DMS153 treated with DMSO at 0.1 percent for 48 hours (cell line): Measurements from ENCODE around the gene SMIM9.
"Not testable (repeated sequence)": the region's sequence is repeated elsewhere in the genome, so short reads cannot be mapped to it uniquely, and the experiment has no call there.

Source experiments
- DNase-seq: peaks from one replicate; lab custom pipeline; 2025; ENCODE audit not compliant: unreplicated experiment; lab: John Stamatoyannopoulos, UW

Gene SMIM9

DNA sequence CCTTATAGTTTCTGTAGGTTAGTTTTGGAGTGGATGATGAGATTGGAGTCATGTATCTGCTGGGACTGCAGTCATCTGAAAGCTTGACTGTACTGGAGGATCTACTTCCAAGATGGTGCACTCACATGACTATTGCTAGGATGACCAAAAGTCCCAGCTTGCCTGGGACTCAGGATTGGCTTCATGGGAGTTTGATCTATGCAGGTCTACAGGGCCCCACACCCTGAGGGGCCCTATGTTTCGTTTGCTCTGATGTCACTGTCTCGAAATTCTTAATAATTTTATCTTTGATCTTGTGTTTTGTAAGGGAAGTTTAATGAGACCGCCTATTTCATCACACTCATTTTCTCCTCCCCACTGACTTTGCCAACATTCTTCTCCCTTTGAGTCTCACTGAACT lies at the start of gene SMIM9:
SMIM9 (minus strand) TSS at position 101 of the 400 bp plus-strand sequence. CDS start 3,806 bp downstream, outside the sequence.
- DNase-seq, result no peak

DNA sequence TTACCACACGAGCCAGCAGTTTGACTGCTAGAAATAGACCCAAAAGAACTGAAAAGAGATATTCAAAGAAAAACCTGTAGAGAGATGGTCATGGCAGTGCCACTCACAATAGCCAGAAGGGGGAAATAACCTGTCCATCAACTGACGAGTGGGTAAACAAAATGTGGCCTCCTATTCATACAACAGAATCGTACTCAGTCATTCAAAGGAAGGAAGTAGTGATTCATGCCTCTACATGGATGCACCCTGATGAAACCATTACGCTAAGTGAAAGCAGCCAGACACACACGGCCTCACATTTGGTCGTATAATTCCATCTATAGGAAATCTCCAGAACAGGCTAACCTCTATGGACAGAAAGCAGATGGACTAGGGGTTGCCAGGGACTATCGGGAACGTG lies 49.6 kb upstream of the SMIM9 start:
- not testable (repeated sequence) for DNase-seq

DNA sequence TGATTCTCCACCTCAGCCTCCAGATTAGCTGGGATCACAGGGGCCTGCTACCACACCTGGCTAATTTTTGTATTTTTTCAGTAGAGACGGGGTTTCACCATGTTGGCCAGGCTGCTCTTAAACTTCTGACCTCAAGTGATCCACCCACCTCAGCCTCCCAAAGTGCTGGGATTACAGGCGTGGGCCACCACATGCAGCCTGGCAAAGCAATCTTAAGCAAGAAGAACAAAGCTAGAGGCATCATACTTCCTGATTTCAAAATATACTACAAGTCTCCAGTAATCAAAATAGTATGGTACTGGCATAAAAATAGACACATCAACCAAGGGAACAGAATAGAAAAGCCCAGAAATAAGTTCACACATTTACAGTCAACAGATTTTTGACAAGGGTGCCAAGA lies 38.9 kb upstream of the SMIM9 start:
- DNase-seq, result no peak

DNA sequence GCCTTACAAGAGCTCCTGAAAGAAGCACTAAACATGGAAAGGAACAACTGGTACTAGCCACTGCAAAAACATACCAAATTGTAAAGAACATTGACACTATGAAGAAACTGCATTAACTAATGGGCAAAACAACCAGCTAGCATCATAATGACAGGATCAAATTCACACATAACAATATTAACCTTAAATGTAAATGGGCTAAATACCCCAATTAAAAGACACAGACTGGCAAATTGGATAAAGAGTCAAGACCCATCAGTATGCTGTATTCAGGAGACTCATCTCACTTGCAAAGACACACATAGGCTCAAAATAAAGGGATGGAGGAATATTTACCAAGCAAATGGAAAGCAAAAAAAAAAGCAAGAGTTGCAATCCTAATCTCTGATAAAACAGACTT lies 34.1 kb upstream of the SMIM9 start:
- not testable (repeated sequence) for DNase-seq

DNA sequence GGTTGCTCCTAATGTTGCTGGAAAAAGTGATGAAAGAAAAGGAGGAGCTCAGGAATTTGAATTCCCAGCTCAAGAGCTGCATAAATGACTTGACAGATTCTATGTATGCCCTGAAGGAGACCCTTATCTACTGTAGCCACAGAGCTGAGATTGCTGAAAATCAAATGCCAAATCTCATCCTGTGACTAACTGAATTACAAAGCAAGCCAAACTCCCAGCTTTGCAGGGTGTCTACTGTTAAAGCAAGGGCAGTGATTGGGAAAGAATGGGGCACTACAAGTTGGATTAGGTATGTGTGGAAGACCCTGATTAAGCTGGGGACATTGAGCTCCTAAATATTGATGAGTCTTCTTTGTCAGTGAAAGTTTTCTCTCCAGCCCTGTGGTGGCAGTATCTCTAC lies 20.8 kb upstream of the SMIM9 start:
- no peak for DNase-seq

DNA sequence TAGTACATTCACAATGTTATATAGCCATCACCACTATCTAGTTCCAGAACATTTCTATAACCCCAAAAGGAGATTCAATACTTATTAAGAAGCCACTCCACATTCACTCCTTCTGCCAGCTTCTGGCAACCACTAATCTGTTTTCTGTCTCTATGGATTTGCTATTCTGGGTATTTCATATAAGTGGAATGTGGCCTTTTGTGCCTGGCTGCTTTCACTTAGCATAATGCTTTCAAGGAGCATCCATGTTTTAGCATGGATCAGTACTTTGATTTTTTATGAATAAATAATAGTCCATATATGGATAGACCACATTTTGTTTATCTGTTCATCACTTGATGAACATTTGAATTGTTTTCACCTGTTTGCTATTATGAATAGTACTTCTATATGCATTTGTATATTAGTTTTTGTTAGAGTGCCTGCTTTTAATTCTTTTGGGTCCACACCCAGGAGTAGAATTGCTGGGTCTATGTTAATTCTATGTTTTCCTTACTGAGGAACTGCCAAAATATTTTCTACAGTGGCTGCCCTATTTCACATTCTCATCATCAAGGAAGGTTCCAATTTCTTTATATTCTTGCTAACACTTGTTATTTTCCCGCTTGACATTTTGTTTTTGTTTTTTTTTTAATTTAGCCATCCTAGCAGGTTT lies 16.6 kb upstream of the SMIM9 start:
- no peak for DNase-seq

DNA sequence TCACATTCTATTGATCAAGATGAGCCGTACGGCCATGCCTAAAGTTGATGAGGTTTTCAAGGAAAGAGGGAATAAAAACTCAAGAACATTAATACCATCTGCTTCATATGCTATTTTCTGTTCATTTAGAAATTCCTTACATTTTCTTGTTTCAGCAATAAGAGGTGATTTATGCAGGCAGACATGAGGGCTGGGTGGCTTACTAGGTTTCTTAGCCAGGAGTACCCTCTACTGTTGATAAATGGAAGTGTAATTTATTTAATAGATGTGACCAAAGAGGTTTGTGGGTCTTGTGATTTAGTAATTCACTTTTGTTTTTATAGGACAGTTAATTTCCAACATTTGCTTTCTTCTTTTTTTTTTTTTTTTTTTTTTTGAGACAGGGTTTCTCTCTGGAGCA lies 6.4 kb upstream of the SMIM9 start:
- DNase-seq, result peak; percentile 75

DNA sequence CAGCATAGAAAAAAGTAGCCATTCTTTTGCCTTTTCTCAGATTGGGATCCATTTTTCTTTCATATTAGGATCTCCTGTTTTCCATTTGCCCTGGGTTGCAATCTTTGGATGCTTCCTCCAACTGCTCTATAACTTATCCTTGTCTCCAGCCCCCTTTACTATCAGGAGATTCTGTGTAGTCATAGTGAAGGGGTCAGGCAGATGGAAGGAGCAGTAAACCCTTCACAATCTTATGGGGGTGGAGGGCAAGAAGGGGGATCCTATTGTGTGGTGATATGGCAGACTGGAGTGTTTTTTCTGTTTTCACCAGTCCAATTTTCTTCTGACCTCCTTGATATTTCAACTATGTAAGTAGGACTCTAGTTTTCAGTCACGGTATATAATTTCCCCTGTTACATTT lies 1.7 kb upstream of the SMIM9 start:
- no peak for DNase-seq

DNA sequence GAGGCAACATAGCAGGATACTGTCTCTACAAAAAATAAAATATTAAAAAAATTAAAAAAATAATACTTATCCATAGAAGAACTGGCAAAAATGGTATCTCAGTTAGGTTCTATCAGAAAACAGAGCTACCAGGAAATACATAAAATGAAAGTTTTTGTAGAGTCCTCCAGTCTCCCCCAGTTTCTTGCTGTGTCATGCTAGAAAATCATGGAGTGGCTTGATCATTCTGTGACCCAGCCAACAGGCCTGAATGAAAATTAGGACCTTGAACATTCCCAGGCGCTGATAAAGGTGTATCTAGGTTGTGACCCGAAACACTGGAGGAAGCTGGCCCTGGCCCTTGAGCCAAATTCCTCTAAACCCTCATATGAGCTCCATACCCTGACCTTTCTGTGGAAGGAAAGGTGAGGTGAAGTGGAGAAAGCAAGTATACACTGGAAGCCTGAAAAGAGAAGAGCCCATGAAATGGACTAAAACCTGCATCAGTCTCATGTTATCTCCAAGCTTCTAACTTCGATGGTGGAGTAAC lies 652 bp downstream of the SMIM9 start:
- DNase-seq, result no peak

DNA sequence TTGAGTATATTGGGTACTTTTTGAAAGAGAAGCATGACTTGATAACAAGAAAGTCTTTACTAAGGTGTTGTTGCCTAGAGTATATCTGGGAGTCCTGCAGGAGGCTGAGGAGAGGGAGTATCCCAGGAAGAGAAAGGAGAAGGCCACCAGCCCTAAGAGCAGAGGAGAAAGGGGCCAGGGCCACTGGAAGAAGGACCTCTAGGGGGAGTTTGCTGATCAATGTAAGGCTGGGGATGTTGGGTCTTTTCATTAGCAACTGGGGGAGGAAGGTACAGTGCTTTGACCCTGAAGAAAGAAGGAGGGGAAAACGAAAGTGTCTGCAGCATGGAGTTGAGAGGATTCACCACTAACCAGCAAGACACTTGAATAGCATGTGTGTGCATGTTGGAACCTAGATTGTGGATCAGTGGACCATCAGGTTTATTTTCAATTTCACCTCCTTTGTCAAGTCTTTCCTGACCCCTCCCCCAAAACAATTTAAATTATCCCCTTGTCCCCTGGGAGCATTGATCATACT lies 4.5 kb downstream of the SMIM9 start:
- DNase-seq, result no peak

DNA sequence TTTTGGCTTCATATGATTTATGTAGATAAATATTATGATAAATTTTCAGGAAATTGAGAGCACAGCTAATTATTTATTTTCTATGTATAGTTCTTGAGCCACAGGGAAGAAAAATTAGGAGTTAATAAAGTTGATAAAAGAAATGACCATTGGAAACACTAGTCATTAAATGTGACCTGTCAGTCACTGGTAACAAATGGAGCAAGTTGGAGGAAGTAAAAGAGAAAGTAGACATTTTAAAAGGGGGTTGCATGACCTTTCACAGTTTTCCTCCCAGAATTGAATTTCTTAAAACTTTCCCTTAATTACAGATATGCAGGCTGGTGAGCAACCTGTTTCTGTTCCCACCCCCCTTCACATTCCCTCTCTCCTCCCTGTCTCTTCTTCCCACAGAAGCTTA lies 5.3 kb downstream of the SMIM9 start:
- no peak for DNase-seq

DNA sequence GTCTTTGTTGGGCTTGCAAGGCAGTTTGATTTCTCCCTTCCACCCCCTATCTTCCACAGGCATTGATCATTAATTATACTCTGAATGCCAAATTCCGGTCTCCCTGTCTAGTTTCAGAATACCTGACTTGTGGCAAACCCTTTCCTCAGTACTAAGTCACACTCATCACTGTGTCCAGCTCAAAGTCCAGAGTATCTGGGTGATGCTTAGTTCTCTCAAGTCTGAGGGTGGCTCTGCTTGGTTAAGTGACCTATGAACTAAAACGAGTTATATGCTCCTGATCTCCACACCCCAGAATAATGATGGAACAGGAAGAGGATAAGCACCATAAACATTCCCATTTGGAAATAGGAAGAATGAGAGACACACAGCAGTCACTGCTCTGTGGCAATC lies 6.5 kb downstream of the SMIM9 start:
- DNase-seq, result no peak

DNA sequence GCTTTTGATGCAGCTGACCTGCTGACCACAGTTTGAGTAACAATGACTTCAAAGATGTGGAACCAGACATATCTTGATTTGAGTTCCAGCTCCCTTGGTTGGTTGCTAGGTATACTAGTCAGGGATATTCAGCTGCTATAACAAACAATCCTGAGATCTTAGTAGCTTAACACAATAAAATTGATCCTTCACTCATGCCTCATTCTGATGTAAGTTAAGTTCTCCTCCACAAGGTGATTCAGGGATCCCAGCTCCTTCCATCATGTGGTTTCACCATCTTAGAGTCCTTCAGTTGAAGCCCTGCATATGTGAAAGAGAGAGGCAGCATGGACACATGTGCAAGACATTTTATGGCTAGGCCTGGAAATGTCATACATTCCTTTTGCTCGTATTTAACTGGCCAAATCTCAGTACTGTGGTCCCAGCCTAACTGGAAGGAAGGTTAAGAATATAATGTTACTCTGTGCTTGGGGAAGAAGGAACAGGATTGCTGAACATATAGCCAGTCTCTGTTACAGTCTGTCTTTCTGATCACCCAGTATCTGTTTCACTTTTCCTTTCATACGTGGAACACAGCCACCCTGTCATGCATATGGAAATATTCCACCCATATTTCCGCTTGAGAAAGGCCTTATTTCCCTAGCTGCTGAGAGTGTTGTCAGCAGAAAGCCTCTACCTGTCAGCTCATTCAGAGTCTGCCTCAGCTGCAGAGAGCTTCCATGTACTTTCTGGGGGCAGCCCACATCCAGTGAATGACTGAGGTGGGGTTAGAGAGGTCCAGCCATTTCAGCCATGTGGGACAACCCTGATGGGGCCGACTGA lies 7.1 kb downstream of the SMIM9 start:
- no peak for DNase-seq

DNA sequence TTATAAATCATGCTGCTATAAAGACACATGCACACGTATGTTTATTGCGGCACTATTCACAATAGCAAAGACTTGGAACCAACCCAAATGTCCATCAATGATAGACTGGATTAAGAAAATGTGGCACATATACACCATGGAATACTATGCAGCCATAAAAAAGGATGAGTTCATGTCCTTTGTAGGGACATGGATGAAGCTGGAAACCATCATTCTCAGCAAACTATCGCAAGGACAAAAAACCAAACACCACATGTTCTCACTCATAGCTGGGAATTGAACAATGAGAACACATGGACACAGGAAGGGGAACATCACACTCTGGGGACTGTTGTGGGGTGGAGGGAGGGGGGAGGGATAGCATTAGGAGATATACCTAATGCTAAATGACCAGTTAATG lies 8.9 kb downstream of the SMIM9 start:
- DNase-seq, result not testable (repeated sequence)

DNA sequence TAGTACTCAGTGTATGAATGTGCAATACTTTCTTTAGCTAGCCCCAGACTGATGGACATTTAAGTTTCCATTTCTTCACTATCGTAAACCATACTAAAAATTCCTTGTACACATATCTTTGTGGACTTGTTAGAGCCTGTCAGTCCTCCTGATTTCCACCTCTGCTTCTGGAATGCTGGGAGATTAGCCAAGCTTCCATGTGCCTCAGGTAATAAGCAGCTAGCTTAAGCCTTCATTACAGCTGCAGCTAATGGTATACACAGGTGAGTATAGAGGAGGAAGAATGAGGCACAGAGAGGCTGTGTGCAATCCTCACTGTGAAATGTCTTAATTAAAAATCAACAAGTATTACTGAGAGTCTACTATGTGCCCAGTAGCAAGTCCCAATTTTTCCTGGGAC lies 9.8 kb downstream of the SMIM9 start:
- no peak for DNase-seq

DNA sequence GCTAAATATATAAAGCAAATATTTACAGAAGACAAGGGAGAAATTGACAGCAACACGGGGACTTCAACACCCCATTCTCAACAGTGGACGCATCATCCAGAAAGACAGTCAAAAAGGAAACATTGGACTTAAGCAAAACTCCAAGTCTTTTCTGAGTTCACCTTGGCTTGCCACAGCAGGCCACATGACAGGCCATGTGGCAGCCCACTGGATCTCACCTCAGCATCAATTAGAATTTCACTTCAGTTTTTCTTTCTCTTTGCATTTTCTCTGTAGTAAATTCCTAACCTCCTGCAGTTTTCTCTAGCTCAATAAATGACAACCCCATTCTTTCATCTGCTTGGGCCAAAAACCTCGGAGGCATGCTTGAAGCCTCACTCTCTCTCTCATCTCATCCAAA lies 12.4 kb downstream of the SMIM9 start:
- DNase-seq, result no peak

DNA sequence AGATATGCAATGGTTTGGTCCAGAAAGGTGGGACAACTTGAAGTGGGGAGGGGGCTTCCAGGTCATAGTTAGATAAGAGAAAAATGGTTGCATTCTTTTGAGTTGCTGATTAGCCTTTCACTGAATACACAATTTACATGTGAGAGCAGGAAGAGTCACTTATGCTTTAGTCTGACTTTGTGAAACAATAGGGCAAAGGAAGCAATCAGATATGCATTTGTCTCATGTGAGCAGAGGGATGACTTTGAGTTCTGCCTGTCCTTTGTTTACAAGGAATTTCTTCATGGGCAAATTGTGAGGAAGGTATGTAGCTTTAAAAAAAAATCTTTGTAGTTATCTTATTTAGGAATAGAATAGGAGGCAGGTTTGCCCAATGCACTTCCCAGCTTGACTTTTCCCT lies 12.9 kb downstream of the SMIM9 start:
- DNase-seq, result no peak

DNA sequence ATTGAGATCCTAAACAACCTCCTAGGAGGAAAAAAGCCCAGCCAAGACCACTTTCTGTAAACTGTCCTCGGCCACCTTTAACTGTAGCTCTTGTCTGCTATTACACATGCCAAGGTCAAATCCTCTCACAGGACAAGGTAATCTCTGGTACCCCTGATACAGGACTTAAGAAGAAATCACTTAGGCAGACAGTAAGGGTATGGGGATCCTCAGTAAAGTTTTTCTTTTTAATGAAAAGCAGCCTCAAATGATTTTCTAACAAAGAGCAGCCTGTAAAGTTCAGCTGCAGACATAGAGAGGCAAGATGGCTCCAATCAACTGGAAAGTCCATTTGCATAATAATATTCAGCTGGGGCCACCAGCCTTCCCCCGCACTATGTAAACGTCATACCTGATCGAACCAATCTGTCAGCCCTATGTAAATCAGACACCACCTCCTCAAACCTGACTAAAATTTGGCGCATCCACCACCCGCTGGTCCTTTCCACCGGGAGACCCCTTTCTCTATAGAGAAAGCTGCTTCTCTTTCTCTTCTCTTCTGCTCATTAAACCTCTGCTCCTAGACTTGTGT lies 14.6 kb downstream of the SMIM9 start:
- DNase-seq, result no peak

DNA sequence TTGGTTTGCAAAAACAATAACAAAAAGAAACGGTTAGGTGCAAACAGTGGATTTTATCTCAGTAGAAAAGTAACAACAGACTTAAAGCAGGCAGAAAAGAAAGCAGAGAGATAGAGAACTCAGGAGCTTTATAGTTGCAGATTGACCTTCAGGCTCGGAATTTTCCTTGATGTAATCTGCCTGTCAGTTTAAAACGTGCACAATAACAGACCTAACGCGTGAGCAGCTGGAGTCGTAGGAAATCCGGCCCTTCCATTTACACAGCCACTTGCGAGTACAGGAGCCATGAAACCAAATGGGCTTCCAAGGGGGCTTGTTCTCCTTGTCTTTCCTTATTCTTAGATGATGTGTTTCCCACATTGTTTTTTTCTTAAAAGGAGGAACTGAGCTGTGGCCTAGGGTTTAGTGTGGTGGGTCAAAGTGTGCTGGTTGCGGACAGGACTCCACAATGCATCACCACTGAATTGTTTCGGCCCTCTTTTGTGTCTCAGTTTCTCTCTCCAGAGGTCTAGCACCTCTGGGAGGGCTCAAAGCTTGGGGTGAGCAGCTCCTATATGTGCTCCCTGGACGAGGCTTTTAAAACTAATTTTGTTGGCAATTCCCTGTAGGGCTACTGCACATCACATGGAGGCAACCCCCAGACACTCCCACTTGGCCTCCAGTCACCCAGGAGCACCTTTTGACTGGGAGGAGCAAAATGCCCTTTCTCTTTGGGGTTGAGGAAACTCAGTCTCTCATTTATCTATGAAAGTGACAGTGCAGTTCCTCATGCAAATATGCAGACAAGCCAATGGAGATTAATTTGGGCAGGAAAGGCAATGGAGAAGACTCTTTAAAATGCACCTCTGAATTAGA lies 15.3 kb downstream of the SMIM9 start:
- no peak for DNase-seq

DNA sequence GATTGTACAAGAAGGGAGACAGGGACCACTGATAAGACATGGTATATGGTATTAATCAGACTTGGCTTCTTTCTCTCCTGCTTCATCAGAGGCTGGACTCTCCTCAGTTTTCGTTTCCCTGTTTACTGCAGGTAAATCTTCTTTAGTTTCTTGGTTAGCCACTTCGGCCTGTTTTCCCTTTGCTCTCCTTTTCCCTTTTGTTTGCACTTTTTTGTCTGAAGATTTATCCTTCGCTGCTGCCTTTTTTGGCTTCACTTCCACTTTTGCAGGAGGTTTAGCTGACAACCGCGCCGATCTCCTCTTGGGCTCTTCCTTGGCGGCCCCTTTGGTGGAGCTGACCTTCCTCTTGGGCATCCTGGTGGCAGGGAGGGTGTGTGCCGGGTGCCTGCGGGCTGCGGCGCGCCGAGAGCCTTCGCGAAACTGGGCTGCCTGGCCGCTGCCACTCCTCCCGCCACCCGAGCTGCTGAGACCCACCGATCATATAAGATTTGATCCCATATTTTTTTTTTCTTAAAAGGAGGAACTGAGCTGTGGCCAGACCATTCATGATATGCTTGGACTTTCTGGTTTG lies 17.3 kb downstream of the SMIM9 start:
- not testable (repeated sequence) for DNase-seq
